GM23248 (cell line): Measurements from ENCODE around the gene KLHL41.

ENCODE experiments used
- EZH2 ChIP-seq: fragments of 200-600 bp; sonication (generic); IDR thresholded peaks from 2 replicates; pipeline ENCODE4 v1.6.1; 2018; ENCODE audit warnings: antibody characterized with exemption, mild to moderate bottlenecking; ENCODE audit not compliant: insufficient read depth, poor library complexity, severe bottlenecking
- EZH2phosphoT487 ChIP-seq: fragments of 200-600 bp; sonication (generic); IDR thresholded peaks from 2 replicates; pipeline ENCODE4 v1.6.1; 2018; ENCODE audit warnings: antibody characterized with exemption, moderate library complexity, mild to moderate bottlenecking, low read depth; ENCODE audit not compliant: insufficient read depth

- TF ChIP-seq EZH2 (no peak), EZH2phosphoT487 (no peak)
These were observed 48.4 kb upstream of the KLHL41 start for GRCh38 chr2:169461143-169461542.
